Activated CD8-positive, alpha-beta memory T cell treated with anti-CD3 and anti-CD28 coated beads for 24 hours (primary cell): ENCODE data around the gene ATG10.
"Not testable (repeated sequence)": the region's sequence is repeated elsewhere in the genome, so short reads cannot be mapped to it uniquely, and the experiment has no call there.

ENCODE experiments used
- DNase-seq: peaks from one replicate; pipeline ENCODE4 v3.0.0-alpha.2; 2020

The ATG10 gene

GRCh38 chr5:82139837-82140236, 168.0 kb downstream of the ATG10 start:
- DNase-seq, result not testable (repeated sequence)

GRCh38 chr5:82142217-82142841, 170.5 kb downstream of the ATG10 start:
- no peak for DNase-seq

- no peak for DNase-seq
These were observed 171.2 kb downstream of the ATG10 start for GRCh38 chr5:82142928-82143577.

GRCh38 chr5:82147860-82148573, 176.2 kb downstream of the ATG10 start:
- DNase-seq, result no peak

GRCh38 chr5:82149434-82149833, 177.6 kb downstream of the ATG10 start:
- no peak for DNase-seq

GRCh38 chr5:82150559-82150958, 178.7 kb downstream of the ATG10 start:
- no peak for DNase-seq

- no peak for DNase-seq
These were observed 179.4 kb downstream of the ATG10 start for GRCh38 chr5:82151204-82151603.

GRCh38 chr5:82151662-82152061, 179.8 kb downstream of the ATG10 start:
- no peak for DNase-seq

- DNase-seq, result no peak
These were observed 181.2 kb downstream of the ATG10 start for GRCh38 chr5:82152978-82153481.

GRCh38 chr5:82154776-82155175, 183.0 kb downstream of the ATG10 start:
- no peak for DNase-seq

GRCh38 chr5:82155305-82155704, 183.5 kb downstream of the ATG10 start:
- DNase-seq, result no peak

- DNase-seq, result no peak
These were observed 185.1 kb downstream of the ATG10 start for GRCh38 chr5:82156874-82157273.

GRCh38 chr5:82158755-82159413, 187.1 kb downstream of the ATG10 start:
- no peak for DNase-seq

GRCh38 chr5:82160948-82161347, 189.1 kb downstream of the ATG10 start:
- DNase-seq, result no peak

GRCh38 chr5:82162573-82162972, 190.8 kb downstream of the ATG10 start:
- no peak for DNase-seq

GRCh38 chr5:82163452-82164175, 191.8 kb downstream of the ATG10 start:
- no peak for DNase-seq

- no peak for DNase-seq
These were observed 192.6 kb downstream of the ATG10 start for GRCh38 chr5:82164176-82164976.

GRCh38 chr5:82164977-82165713, 193.3 kb downstream of the ATG10 start:
- no peak for DNase-seq

- no peak for DNase-seq
These were observed 194.1 kb downstream of the ATG10 start for GRCh38 chr5:82165740-82166530.

GRCh38 chr5:82167372-82167935, 195.6 kb downstream of the ATG10 start:
- DNase-seq, result no peak
